Endothelial cell of umbilical vein (primary cell): Measurements from ENCODE around the gene ZBED4. TPM values are rescaled to one million over a fixed set of nuclear protein-coding genes. Genes with fewer than 3 reads are reported as not detected.
A peak's percentile ranks its signal among the peaks of the same experiment; 100 is the strongest.

Source experiments
- BruUV-seq: library from RNA; stranded (reverse); fragments of 400-500 nt; replicated peaks from 2 replicates; lab custom pipeline; 2021; lab: Mats Ljungman, UMichigan
- CTCF ChIA-PET: fragments of 300-600, 350-600 bp; sonication (Branson Sonifier 250); formaldehyde crosslinking; loops from one replicate; lab custom pipeline; 2021; ENCODE audit warnings: antibody characterized with exemption, inconsistent platforms; lab: Charles Lee
- POLR2A ChIA-PET: fragments of 300-600, 350-600 bp; sonication (Branson Sonifier 250); formaldehyde crosslinking; loops from one replicate; lab custom pipeline; 2021; ENCODE audit warnings: antibody characterized with exemption, inconsistent platforms; lab: Charles Lee
- DNase-seq: peaks from one replicate; pipeline ENCODE4 v3.0.0-alpha.2; 2011; ENCODE audit warnings: low read depth, low spot score
- FAIRE-seq: peaks from 2 replicates; lab custom pipeline; 2011; peaks lifted over from hg19 to GRCh38; lab: Jason Lieb, UNC
- H2AFZ ChIP-seq: 2 replicates; pipeline ENCODE4 v1.6.0; 2012; ENCODE audit warnings: low read depth, low read length, control low read depth, inconsistent platforms
- H3K27ac ChIP-seq: 2 replicates; pipeline ENCODE4 v1.5.1; 2011; ENCODE audit warnings: low read depth, mild to moderate bottlenecking, control low read depth, low read length, moderate library complexity; ENCODE audit not compliant: insufficient read depth
- H3K27me3 ChIP-seq, 2 experiments: 2 replicates each; pipeline versions ENCODE4 v1.6.0 to v1.6.1; 2011; ENCODE audit warnings: low read length in 2 of 2, mixed read lengths in 1 of 2; ENCODE audit not compliant: control insufficient read depth in 2 of 2, insufficient read depth in 2 of 2
- H3K36me3 ChIP-seq, 2 experiments: 2 replicates in 1 of 2; 3 replicates in 1 of 2; pipeline ENCODE4 v1.5.1; 2011; ENCODE audit warnings: low read length in 2 of 2, mild to moderate bottlenecking in 1 of 2, moderate library complexity in 1 of 2; ENCODE audit not compliant: control insufficient read depth in 2 of 2, insufficient read depth in 2 of 2; ENCODE audit errors: extremely low read depth in 1 of 2
- H3K4me1 ChIP-seq: 3 replicates; pipeline ENCODE4 v1.5.1; 2011; ENCODE audit warnings: mild to moderate bottlenecking, low read length; ENCODE audit not compliant: control insufficient read depth, insufficient read depth; ENCODE audit errors: extremely low read depth
- H3K4me2 ChIP-seq: 2 replicates; pipeline ENCODE4 v1.6.1; 2011; ENCODE audit warnings: low read length, control low read depth, mixed read lengths; ENCODE audit not compliant: insufficient read depth
- H3K4me3 ChIP-seq, 3 experiments: fragments of 200-600 bp in 1 of 3; sonication (generic), shearing (Covaris generic) in 1 of 3; replicated peaks in 1 of 3; 2 replicates each; pipeline ENCODE4 v1.5.1; 2011 to 2016; ENCODE audit warnings: control low read depth in 3 of 3, low read length in 3 of 3, mild to moderate bottlenecking in 2 of 3, inconsistent platforms in 1 of 3, low read depth in 1 of 3, moderate library complexity in 1 of 3; ENCODE audit not compliant: insufficient read depth in 1 of 3
- H3K79me2 ChIP-seq: 2 replicates; pipeline ENCODE4 v1.6.0; 2012; ENCODE audit warnings: low read length, inconsistent platforms; ENCODE audit not compliant: control insufficient read depth, insufficient read depth
- H3K9ac ChIP-seq: replicated peaks from 2 replicates; pipeline ENCODE3; 2011; ENCODE audit warnings: low read length, control low read depth; ENCODE audit not compliant: insufficient read depth; ENCODE audit errors: extremely low read depth
- H3K9me1 ChIP-seq: replicated peaks from 3 replicates; pipeline ENCODE4 v1.6.0; 2011; ENCODE audit warnings: mild to moderate bottlenecking, low read length; ENCODE audit not compliant: control insufficient read depth, insufficient read depth; ENCODE audit errors: extremely low read depth
- H3K9me3 ChIP-seq: replicated peaks from 2 replicates; pipeline ENCODE4 v1.5.1; 2012; ENCODE audit warnings: low read length, inconsistent platforms; ENCODE audit not compliant: control insufficient read depth, insufficient read depth
- H4K20me1 ChIP-seq: replicated peaks from 2 replicates; pipeline ENCODE3; 2011; ENCODE audit warnings: mild to moderate bottlenecking, low read length; ENCODE audit not compliant: control insufficient read depth, insufficient read depth; ENCODE audit errors: extremely low read depth
- EZH2 ChIP-seq: IDR thresholded peaks from 2 replicates; pipeline ENCODE4 v1.6.1; 2012; ENCODE audit warnings: borderline replicate concordance, low read depth, mild to moderate bottlenecking, moderate library complexity, low read length, inconsistent platforms; ENCODE audit not compliant: severe bottlenecking
- FOS ChIP-seq: IDR thresholded peaks from 2 replicates; pipeline ENCODE4 v1.6.1; 2011; ENCODE audit warnings: mild to moderate bottlenecking, low read length, moderate library complexity, borderline replicate concordance; ENCODE audit not compliant: insufficient read depth
- GATA2 ChIP-seq: IDR thresholded peaks from 2 replicates; pipeline ENCODE4 v1.7.0; 2011; ENCODE audit warnings: low read depth, mild to moderate bottlenecking, moderate library complexity, mixed read lengths, low read length; ENCODE audit not compliant: insufficient read length, insufficient read depth
- JUN ChIP-seq: IDR thresholded peaks from 2 replicates; pipeline ENCODE4 v1.6.1; 2011; ENCODE audit warnings: borderline replicate concordance, low read depth; ENCODE audit not compliant: insufficient read length, insufficient read depth
- MYC ChIP-seq: IDR thresholded peaks from one replicate; pipeline ENCODE4 v1.6.1; 2011; ENCODE audit warnings: mild to moderate bottlenecking, low read depth, low read length
- POLR2A ChIP-seq: IDR thresholded peaks from 2 replicates; pipeline ENCODE4 v1.6.1; 2012; ENCODE audit warnings: low read depth, mild to moderate bottlenecking, control low read depth, low read length
- POLR2AphosphoS5 ChIP-seq: IDR thresholded peaks from 2 replicates; pipeline ENCODE4 v1.6.1; 2012; ENCODE audit warnings: low read depth, mild to moderate bottlenecking, control low read depth, low read length, moderate library complexity; ENCODE audit not compliant: insufficient read depth
- dilution Hi-C: fragments of 300-500 bp; cut with MboI; formaldehyde crosslinking; loops from one replicate; pipeline ENCODE4 v1.15.0; 2019; ENCODE audit warnings: low sequenced_read_pairs; ENCODE audit not compliant: extremely low pct_ligation_motif_present
- intact Hi-C: fragments of 100-400 bp; cut with micrococcal nuclease; formaldehyde crosslinking; loops from one replicate; pipeline ENCODE4 v1.10.0; 2022
- polyA plus RNA-seq, 4 experiments: library from polyadenylated mRNA; depleted of rRNA in 3 of 4; stranded (reverse) in 3 of 4; unstranded in 1 of 4; fragments of >200 nt; gene quantifications; 2 replicates each; pipeline versions ENCODE4 v1.2.1 to v1.2.3, GENCODE V29; 2011 to 2012; ENCODE audit warnings: missing spikeins in 1 of 4
- total RNA-seq: library from RNA; stranded (reverse); gene quantifications from 2 replicates; pipeline ENCODE4 v1.2.3, GENCODE V29; 2021
- TF ChIP-seq, protein P1 (sequence below), 2 donors: IDR thresholded peaks; 1 replicate in 1 of 2; 2 replicates in 1 of 2; pipeline ENCODE4 v1.5.1; 2011; ENCODE audit warnings: low read length in 2 of 2, mild to moderate bottlenecking in 2 of 2, moderate library complexity in 2 of 2, control low read depth in 1 of 2, inconsistent platforms in 1 of 2, low read depth in 1 of 2; ENCODE audit not compliant: insufficient read depth in 1 of 2; ENCODE audit errors: extremely low read depth in 1 of 2
- TF ChIP-seq, protein P2 (sequence below): IDR thresholded peaks from 2 replicates; pipeline ENCODE4 v1.6.1; 2011; ENCODE audit not compliant: insufficient read depth, insufficient read length

ZBED4 gene
- total and polyA plus RNA-seq, 2 donors (not counting 3 experiments of a cell fraction or from before 2014, with no cell fraction given) = 8.6 to 18.2 TPM

DNA sequence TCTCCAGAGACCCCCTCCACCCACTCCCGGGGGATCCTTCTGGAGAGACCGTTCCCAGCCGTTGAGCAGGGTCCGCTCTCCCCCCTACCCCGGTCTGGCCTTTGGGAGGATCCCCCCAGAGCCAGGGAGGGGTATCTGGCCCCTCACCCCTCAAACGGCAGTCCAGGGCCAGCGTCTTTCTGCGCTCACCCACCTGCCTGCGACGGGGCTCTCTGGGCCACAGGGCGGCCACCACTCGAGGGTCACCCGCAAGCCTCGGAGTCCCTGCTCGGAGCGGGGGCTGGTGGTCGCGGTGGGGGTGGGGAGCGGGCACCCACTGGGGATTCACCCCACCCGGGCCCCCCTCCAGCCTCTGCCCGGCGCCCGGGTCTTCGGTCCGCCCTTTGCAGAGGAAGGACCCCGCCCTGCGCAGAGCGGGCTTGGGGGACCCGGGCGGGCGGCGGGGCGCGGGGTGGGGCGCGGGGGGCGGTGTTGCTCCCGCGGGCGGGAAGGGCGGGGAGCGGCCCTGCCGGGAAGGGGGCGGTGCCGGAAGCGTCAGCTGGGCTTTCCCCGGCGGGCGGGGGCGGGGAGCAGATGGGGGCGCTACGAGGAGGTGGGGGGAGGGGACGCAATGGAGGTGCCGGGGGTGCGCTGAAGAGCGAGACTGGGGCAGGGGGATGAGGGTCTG, 81.4 kb downstream of the ZBED4 start:
- ChIA-PET CTCF (interaction anchor here (4.3 kb wide), 1 partner anchor 96 kb away, joined by 34 read pairs; no protein-coding TSS in a partner anchor), POLR2A (interaction anchor here (0.8 to 1.8 kb wide), 2 partner anchors 26 to 373 kb away, joined by 4 to 14 read pairs; partner anchors contain the start of genes PIM3 and PLXNB2)
- no peaks in the 10 kb centered on the region for H3K9me3 ChIP-seq
- H3K27me3 ChIP-seq = no peaks in the 10 kb centered on the region
- H3K27ac ChIP-seq = peak overlapping the region; percentile 78
- no peaks in the 10 kb centered on the region for H3K36me3 ChIP-seq
- intact Hi-C loops = no loop called here
- peak; percentile 44 for DNase-seq
- H3K4me1 ChIP-seq = peaks cover 67% of the 10 kb centered on the region
- dilution Hi-C loops = no loop called here
- no peaks in the 10 kb centered on the region for H4K20me1 ChIP-seq
- H3K9ac ChIP-seq = peak overlapping the region; percentile 45
- H3K4me3 ChIP-seq = peak overlapping the region in 1 of 3 experiments; percentile 33
- TF ChIP-seq POLR2AphosphoS5 (no peak), FOS (no peak), POLR2A (no peak), GATA2 (no peak), JUN (no peak), MYC (no peak), EZH2 (no peak)
- TF ChIP-seq, protein P1, sequence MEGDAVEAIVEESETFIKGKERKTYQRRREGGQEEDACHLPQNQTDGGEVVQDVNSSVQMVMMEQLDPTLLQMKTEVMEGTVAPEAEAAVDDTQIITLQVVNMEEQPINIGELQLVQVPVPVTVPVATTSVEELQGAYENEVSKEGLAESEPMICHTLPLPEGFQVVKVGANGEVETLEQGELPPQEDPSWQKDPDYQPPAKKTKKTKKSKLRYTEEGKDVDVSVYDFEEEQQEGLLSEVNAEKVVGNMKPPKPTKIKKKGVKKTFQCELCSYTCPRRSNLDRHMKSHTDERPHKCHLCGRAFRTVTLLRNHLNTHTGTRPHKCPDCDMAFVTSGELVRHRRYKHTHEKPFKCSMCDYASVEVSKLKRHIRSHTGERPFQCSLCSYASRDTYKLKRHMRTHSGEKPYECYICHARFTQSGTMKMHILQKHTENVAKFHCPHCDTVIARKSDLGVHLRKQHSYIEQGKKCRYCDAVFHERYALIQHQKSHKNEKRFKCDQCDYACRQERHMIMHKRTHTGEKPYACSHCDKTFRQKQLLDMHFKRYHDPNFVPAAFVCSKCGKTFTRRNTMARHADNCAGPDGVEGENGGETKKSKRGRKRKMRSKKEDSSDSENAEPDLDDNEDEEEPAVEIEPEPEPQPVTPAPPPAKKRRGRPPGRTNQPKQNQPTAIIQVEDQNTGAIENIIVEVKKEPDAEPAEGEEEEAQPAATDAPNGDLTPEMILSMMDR (IDR thresholded peaks at IDR 0.05; ENCODE audit: extremely low read depth in 1 of 2, insufficient read depth in 1 of 2, low read depth in 1 of 2, low read length in 2 of 2) = no peak
- TF ChIP-seq, protein P2, sequence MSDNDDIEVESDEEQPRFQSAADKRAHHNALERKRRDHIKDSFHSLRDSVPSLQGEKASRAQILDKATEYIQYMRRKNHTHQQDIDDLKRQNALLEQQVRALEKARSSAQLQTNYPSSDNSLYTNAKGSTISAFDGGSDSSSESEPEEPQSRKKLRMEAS = no peak
- no peaks in the 10 kb centered on the region for H3K9me1 ChIP-seq
- H2AFZ ChIP-seq = no peak overlapping the region
- no peaks in the 10 kb centered on the region for H3K79me2 ChIP-seq
- no TSS peak for BruUV-seq
- no peak for FAIRE-seq
- H3K4me2 ChIP-seq = peak overlapping the region; percentile 47
